WTC11 (cell line): ENCODE data around the gene PTPRN2.

Experiments
- ATF1 ChIP-seq: sonication (generic); formaldehyde crosslinking; IDR thresholded peaks from 2 replicates; pipeline ENCODE4 v1.8.1; 2023; ENCODE audit warnings: mild to moderate bottlenecking, moderate library complexity, missing genetic modification reagents
- CTCF ChIP-seq: fragments of 200-600 bp; IDR thresholded peaks from 2 replicates; pipeline ENCODE4 v1.8.0; 2022; ENCODE audit warnings: antibody characterized with exemption
- ETV6 ChIP-seq: sonication (generic); formaldehyde crosslinking; IDR thresholded peaks from 2 replicates; pipeline ENCODE4 v1.8.1; 2022; ENCODE audit warnings: mild to moderate bottlenecking, missing genetic modification reagents
- NFYB ChIP-seq: sonication (generic); formaldehyde crosslinking; conservative IDR thresholded peaks from 2 replicates; pipeline ENCODE4 v1.8.0; 2022; ENCODE audit warnings: low read depth, missing genetic modification reagents
- NR1H2 ChIP-seq: sonication (generic); formaldehyde crosslinking; IDR thresholded peaks from 2 replicates; pipeline ENCODE4 v1.9.0; 2021; ENCODE audit warnings: mild to moderate bottlenecking, moderate library complexity, missing genetic modification reagents
- RELA ChIP-seq: sonication (generic); formaldehyde crosslinking; IDR thresholded peaks from 2 replicates; pipeline ENCODE4 v1.8.1; 2022; ENCODE audit warnings: missing genetic modification reagents, mild to moderate bottlenecking, borderline replicate concordance
- SP1 ChIP-seq: sonication (generic); formaldehyde crosslinking; conservative IDR thresholded peaks from 2 replicates; pipeline ENCODE4 v1.8.1; 2022; ENCODE audit warnings: missing genetic modification reagents
- TCF7 ChIP-seq: sonication (generic); formaldehyde crosslinking; IDR thresholded peaks from 2 replicates; pipeline ENCODE4 v1.8.0; 2022; ENCODE audit warnings: mild to moderate bottlenecking, low read depth, missing genetic modification reagents, moderate library complexity
- TP53 ChIP-seq: sonication (generic); formaldehyde crosslinking; IDR thresholded peaks from 2 replicates; pipeline ENCODE4 v1.8.1; 2023; ENCODE audit warnings: mild to moderate bottlenecking, missing genetic modification reagents
- USF2 ChIP-seq: sonication (generic); formaldehyde crosslinking; IDR thresholded peaks from 2 replicates; pipeline ENCODE4 v1.8.1; 2023; ENCODE audit warnings: mild to moderate bottlenecking, missing genetic modification reagents, moderate library complexity
- ZNF317 ChIP-seq: sonication (generic); formaldehyde crosslinking; IDR thresholded peaks from 2 replicates; pipeline ENCODE4 v1.8.1; 2023; ENCODE audit warnings: low read depth, mild to moderate bottlenecking, moderate library complexity, missing genetic modification reagents, borderline replicate concordance
- ZNF425 ChIP-seq: fragments of 250-450 bp; sonication (Bioruptor Pico); conservative IDR thresholded peaks from 2 replicates; pipeline ENCODE4 v1.9.0; 2021; ENCODE audit warnings: mild to moderate bottlenecking
- TF ChIP-seq, protein P1 (sequence below): sonication (generic); formaldehyde crosslinking; IDR thresholded peaks from 2 replicates; pipeline ENCODE4 v1.8.1; 2023; ENCODE audit warnings: mild to moderate bottlenecking, missing genetic modification reagents

DNA sequence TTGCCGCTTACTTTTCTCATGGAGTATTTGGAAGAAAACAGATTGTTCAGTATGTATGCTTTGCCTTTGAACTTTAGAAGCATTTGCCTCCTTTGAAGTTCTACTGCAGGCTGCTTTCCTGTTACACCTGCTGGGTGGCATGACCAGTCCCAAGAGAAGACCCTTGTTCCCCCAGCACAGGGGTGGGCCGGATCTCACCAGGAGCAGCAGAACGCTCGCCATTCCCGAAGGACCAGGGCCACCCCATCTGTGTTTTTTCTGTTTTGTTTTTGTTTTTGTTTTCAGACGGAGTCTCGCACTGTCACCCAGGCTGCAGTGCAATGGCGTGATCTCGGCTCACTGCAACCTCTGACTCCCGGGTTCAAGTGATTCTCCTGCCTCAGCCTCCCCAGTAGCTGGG, 493.6 kb downstream of the PTPRN2 start:
- TF ChIP-seq CTCF (no peak), TP53 (no peak), ZNF317 (CRISPR knock-in tag) (no peak), NR1H2 (CRISPR knock-in tag) (no peak), ETV6 (no peak), RELA (CRISPR knock-in tag) (no peak), ZNF425 (no peak), TCF7 (CRISPR knock-in tag) (no peak), ATF1 (no peak), USF2 (CRISPR knock-in tag) (no peak), SP1 (CRISPR knock-in tag) (no peak), NFYB (CRISPR knock-in tag) (no peak)
- TF ChIP-seq, protein P1, sequence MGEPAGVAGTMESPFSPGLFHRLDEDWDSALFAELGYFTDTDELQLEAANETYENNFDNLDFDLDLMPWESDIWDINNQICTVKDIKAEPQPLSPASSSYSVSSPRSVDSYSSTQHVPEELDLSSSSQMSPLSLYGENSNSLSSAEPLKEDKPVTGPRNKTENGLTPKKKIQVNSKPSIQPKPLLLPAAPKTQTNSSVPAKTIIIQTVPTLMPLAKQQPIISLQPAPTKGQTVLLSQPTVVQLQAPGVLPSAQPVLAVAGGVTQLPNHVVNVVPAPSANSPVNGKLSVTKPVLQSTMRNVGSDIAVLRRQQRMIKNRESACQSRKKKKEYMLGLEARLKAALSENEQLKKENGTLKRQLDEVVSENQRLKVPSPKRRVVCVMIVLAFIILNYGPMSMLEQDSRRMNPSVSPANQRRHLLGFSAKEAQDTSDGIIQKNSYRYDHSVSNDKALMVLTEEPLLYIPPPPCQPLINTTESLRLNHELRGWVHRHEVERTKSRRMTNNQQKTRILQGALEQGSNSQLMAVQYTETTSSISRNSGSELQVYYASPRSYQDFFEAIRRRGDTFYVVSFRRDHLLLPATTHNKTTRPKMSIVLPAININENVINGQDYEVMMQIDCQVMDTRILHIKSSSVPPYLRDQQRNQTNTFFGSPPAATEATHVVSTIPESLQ: no peak
